ENCODE results near the gene C1QTNF1.

The C1QTNF1 gene

GRCh38 chr17:78993241-78993956, 30.6 kb upstream of the C1QTNF1 start:
- no peak for DNase-seq

- DNase-seq = no peak
Observed at GRCh38 chr17:78993981-78994671, 29.8 kb upstream of the C1QTNF1 start.

GRCh38 chr17:78995022-78995760, 28.8 kb upstream of the C1QTNF1 start:
- DNase-seq = no peak

GRCh38 chr17:78995761-78996451, 28.1 kb upstream of the C1QTNF1 start:
- no peak for DNase-seq

DNA sequence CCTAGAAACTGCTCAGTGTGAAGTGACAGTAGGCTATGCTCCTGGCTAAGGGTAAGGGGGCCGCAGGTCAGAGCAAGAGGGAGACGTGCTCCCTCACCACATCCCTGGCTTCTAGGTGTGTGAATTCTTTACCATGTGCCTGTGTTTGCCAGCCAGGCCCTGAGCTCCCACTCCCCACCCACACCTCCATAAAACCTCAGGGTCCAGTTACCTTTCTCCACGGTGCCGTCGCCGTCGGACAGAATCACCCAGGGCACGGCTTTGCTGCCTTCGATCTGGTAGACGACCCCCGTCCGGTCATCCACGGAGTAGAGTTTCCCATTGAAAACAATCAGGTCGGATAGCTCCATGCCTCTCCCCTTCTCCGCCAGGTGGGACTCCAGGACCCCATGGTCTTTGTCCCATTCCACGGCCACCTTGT, 27.2 kb upstream of the C1QTNF1 start:
- DNase-seq = no peak

GRCh38 chr17:78997231-78997741, 26.7 kb upstream of the C1QTNF1 start:
- no peak for DNase-seq

GRCh38 chr17:78997881-78998280, 26.1 kb upstream of the C1QTNF1 start:
- DNase-seq = no peak

- DNase-seq = no peak
Observed at GRCh38 chr17:78998311-78999055, 25.5 kb upstream of the C1QTNF1 start.

- no peak for DNase-seq
Observed at GRCh38 chr17:78999056-78999768, 24.8 kb upstream of the C1QTNF1 start.

DNA sequence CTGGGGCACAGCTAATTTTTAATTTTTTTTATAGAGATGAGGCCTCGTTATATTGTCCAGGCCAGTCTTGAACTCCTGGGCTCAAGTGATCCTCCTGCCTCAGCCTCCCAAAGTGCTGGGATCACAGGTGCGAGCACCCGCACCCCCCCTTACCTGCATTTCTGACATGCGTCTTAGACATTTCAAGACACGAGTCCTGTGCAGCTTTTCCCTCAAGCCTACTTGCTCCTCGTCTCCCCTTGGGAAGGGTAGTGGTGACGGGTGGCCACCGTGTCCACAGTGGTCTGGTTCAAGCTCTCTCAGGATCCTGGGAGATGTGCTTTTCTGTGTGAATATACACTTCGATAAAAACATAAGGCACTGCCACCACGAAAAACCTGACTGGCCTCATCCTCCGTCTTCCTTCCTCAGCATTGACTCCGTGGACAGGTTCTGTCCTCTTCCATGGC, 24.0 kb upstream of the C1QTNF1 start:
- DNase-seq = no peak

DNA sequence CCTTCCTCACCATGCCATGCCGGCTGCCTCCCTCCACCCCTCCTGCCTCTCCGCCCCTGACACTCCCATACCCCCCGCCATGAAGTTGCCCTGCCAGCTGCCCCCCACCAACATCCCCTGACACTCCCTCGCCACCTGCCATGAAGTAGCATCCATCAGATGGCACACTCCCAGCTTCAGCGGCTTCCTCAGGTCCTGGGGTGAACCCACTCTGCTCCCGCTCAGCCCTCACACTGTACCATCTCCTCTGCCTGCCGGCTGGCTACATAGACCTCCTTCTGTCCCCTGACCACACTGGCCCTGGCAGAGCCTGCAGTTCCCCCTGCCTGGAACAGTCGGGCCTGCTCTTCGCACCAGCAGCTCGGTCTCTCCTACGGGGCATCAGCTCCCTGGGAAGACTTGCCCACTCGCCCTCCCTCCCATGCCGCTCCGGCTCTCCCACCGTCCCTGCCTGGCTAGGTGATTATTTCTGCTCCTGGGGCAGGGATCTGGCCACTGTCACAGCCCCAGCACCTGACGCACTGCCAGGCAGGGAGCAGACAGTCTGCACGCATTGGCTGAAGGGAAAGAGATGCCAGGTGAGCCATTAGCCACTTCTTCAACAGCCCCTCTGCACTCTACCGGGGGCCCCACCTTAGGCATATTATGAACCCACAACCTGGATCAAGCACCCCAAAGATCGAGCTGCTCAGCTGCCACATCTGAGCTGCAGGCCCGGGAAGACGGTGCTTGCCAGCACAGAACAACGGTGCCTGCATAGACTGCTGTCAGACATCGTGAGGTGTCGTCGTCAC, 23.4 kb upstream of the C1QTNF1 start:
- DNase-seq = no peak

DNA sequence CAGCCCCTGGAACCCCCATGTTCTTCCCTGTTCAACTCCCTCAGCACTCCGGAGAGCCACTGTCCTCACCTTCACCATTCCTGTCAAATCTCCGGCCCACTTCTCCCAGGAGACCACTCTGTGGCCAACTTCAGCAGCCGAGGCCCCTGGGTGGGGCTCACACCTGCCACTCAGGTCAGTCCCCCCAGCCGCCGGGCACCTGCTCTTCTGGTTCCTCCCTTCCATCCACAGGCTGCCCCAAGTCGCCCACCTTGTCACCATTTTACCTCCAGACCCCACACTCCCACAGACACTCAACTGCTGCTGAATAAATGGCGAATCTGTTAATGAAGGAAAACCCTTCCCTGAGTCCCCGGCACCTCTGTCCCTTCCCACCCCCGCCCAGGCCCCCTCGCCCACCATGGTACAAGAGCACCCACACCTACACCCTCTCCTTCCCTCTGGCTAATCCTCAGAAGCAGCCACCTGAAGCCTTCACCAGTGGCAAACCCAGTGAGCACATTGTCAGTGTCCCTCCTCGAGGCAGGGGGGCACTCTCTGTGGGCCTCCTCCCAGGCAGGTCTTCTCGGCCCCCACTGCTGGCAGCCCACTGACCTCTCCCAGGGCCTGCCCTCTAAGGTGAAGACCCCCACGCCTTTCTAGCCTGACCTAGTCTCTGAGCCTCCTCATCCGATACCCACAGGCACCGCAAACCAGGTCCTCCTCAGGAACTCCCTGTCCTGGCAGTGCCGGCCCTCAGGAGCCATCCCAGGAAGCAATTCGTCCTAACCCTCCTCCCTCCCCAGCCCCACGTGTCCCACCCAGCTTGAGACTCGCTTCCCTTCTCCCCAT, 22.6 kb upstream of the C1QTNF1 start:
- DNase-seq = no peak

DNA sequence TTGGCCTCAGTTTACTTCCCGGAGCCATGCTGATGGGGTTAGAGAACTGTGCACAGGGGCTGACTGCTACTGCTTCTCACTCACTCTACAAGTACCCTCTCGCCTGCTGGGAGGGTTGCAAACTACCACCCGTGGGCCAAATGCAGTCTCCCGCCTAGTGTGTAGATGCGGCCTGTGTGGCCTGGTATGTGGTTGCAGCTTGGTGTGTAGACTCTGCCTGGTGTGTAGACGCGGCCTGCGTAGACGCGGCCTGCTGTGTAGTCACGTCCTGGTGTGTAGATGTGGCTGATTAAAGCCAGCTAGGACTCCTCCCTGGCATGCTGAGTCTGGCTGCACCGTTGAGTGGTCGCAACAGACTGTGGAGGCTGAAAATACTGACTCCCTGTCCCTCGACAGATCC, 21.7 kb upstream of the C1QTNF1 start:
- DNase-seq = no peak

- DNase-seq = no peak
Observed at GRCh38 chr17:79002796-79003593, 21.0 kb upstream of the C1QTNF1 start.

GRCh38 chr17:79003661-79004411, 20.1 kb upstream of the C1QTNF1 start:
- DNase-seq = no peak

DNA sequence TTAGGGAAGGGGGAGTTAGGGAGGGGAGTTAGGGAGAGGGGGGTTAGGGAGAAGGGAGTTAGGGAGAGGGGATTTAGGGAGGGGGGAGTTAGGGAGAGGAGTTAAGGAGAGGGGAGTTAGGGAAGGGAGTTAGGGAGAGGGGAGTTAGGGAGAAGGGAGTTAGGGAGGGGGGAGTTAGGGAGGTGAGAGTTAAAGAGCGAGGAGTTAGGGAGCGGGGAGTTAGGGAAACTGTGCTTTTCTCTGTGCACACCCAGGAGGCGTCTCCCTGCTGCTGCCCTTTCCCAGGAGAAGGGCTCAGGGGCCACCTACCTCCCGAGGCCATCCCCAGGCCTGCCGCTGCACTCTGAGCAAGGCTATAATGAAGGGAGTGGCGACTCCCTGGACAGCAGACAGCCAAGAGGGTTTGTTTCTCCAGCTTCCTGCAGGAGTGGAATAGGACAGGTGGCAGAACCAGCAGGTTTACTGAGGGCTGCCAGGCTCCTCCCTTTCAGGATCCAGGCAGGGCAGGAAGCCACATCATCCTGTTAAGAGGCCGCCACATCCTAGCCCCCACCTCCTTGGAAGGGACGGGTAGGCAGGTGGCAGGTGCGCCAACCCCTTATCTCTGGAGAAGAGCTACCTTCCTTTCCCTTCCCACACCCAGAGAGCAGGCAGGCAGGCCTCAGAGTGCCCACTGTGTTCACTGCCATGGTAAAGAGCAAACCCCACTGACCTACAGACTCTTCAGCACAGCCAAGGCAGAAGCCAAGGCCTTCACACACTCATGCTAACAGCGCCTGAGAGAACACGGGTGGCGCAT, 18.7 kb upstream of the C1QTNF1 start:
- no peak for DNase-seq

DNA sequence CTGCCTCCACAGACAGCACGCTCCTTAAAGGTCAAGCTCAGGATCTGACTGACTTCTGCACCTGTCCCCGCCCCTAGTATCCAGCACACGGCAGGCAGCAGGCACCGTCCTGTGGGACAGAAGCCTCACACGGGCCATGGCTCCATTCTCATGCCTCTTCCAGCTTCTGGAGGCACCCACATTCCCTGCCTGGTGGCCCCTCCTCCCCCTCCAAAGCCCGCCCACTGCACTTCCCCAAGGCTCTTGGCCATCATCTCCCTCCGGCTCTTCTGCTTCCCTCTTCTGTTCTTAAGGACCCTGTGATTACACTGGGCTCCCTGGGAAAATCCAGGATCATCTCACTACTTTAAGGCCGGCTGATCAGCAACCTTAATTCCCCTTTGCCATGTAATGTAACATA, 17.9 kb upstream of the C1QTNF1 start:
- no peak for DNase-seq
